Purkinje cell (primary cell): ENCODE measurements around the gene RPAIN. TPM values are rescaled to one million over a fixed set of nuclear protein-coding genes. Genes with fewer than 3 reads are reported as not detected.

Experiments used
- polyA plus RNA-seq: library from polyadenylated mRNA; unstranded; fragments of >200 nt; fragmentation: Nextera tagmentation; gene quantifications from 2 replicates; pipeline ENCODE4 v1.2.1, GENCODE V29; 2014

Gene RPAIN, protein sequence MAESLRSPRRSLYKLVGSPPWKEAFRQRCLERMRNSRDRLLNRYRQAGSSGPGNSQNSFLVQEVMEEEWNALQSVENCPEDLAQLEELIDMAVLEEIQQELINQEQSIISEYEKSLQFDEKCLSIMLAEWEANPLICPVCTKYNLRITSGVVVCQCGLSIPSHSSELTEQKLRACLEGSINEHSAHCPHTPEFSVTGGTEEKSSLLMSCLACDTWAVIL
- 103 and 104 TPM in 2 replicates for polyA plus RNA-seq

DNA sequence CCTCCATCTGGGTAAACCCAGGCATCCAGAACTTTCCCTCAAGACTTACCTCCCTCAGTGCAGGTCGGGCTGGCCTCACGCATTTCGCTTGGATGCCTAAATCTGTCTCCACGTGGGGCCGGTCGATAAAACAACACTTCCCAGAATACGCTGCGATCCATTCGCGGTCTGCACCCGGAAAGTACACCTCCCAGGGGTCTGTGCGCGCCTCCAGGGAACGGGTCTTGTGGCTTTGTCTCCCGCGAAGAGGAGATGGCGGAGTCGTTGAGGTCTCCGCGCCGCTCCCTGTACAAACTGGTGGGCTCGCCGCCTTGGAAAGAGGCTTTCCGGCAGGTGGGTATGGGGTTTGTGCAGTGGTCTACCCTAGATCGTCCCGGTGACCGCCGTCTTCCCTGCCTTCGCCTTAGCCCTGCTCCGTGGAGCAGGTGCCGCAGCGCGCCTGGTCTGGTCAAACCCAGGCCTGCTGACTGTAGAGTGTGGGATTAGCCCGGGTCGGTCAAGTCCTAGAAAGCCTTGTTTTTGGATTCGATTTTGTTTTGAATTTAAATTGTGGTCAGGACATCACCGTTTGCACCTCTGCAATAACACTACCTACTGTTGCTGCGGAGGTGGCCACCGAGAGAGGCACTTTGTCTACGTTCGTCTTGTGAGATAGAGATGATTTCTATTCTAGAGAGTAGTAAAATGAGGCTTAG lies at the start of gene RPAIN:
Gene RPAIN, plus strand, starts transcription at position 224 of the 695 bp plus-strand sequence. Its CDS starts 29 bp downstream, at position 253.

DNA sequence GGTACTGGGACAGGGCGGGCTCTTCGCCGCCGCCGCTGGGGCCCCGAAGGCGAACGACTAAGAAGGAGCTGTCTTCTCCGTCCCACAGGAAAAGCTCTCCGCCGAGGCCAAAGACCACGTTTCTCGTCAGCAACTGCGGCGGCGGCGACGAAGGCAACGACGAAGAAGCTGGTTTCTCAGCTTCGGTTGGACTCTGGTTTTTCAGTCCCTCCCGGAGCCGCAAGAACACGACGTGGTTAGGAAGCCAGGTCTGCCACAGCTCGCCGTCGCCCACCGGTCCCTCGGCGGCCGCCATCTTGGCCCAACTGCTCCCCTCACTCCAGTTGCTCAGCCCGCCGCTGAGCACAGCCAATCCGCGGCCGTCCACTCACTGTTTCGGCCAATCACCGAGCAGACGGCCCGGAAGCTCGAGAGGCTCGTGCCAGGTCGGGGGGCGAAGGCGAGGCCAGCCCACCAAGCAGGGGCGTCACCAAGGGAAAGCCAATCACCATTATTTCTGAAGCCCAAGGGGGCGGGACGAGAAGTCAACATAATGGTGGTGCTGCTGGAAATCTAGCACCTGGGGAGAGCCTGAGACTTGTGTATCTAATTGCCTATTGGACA lies 525 bp upstream of the RPAIN start, which contains the start of gene NUP88:
Gene NUP88, minus strand, starts transcription at position 307 of the 603 bp plus-strand sequence. Its CDS starts 12 bp downstream, at position 295.

DNA sequence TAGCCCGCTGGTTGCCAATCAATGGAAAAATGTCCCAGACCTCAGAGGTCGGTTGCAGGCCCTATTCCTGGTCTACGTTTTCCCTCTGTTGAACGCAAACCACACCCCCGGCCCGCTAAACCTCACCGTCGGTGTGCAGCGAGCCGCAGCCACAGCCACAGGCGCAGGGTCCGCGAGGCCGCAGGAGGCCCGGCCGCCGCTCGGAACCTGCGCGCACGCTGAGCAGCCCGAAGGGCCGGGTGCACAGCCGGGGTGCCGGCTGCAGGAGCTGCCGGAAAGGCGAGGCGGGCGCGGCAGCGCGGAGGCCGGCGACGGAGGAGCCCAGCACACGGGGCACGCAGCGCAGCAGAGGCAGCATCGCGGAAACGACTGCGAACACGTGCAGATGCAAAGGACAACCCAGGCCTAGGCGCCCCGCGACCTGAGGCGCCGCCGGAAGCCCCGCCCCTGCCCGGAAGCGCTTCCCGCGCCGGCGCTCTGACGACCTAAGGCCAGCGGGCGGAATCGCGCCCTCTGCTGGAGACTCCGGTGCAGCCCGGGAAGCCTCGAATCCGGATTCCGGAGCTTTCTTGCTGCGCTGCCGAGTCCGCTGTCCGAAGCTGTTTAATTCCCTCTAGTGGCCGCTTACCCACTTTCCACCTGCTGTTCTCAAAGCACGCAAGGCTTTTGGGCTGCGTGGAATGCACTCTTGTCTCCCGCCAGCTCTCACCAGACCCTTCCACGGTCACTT lies 18.9 kb downstream of the RPAIN start, which contains the start of gene C1QBP:
Gene C1QBP, minus strand, starts transcription at position 440 of the 730 bp plus-strand sequence. Its CDS starts 82 bp downstream, at position 358.

Other genes starting within 250 kb of the RPAIN start
- 1.7 and 2.5 TPM in 2 replicates for gene ZNF594, start 228.3 kb upstream of the RPAIN start, polyA plus RNA-seq
- not detected in 2 replicates for gene SCIMP, start 185.3 kb upstream of the RPAIN start, polyA plus RNA-seq
- 40.1 and 43.7 TPM in 2 replicates for gene RABEP1, start 137.9 kb upstream of the RPAIN start, polyA plus RNA-seq
- gene NUP88, start 520 bp upstream of the RPAIN start, polyA plus RNA-seq = 12.4 and 45.8 TPM in 2 replicates
- 99.5 and 110 TPM in 2 replicates for gene C1QBP, start 19.0 kb downstream of the RPAIN start, polyA plus RNA-seq
- gene DHX33, start 48.8 kb downstream of the RPAIN start, polyA plus RNA-seq = 6.9 and 8.8 TPM in 2 replicates
- gene DERL2, start 66.0 kb downstream of the RPAIN start, polyA plus RNA-seq = 65.2 and 89.9 TPM in 2 replicates
- 9.3 and 16.0 TPM in 2 replicates for gene MIS12, start 66.4 kb downstream of the RPAIN start, polyA plus RNA-seq
- 2.6 and 15.2 TPM in 2 replicates for gene NLRP1, start 164.3 kb downstream of the RPAIN start, polyA plus RNA-seq